ENCODE data around the gene CCDC107. TPM values are rescaled to one million over a fixed set of nuclear protein-coding genes. Genes with fewer than 3 reads are reported as not detected.
A peak's percentile ranks its signal among the peaks of the same experiment; 100 is the strongest.

CCDC107 gene
- total RNA-seq, 2 donors from 2014 or later: 10.6 to 15.3 TPM

- no peak for TF ChIP-seq CTCF (conservative IDR thresholded peaks at IDR 0.05)
- Histone ChIP-seq H3K4me1 (ENCODE audit: control insufficient read depth, insufficient read depth, low read length) (peaks cover 4% of the 10 kb centered on the region), H3K27me3 (ENCODE audit: control insufficient read depth, insufficient read depth, low read length, poor library complexity, severe bottlenecking) (no peaks in the 10 kb centered on the region), H3K36me3 (ENCODE audit: control insufficient read depth, insufficient read depth, low read length) (peaks cover 26% of the 10 kb centered on the region), H3K9ac (ENCODE audit: extremely low read depth, low read length, poor library complexity, severe bottlenecking) (peak overlapping the region; percentile 95), H3K4me3 (ENCODE audit: low read length) (peak overlapping the region; percentile 83), H3K27ac (ENCODE audit: low read depth, low read length) (no peak overlapping the region), H3K9me3 (ENCODE audit: control insufficient read depth, low read length) (no peaks in the 10 kb centered on the region)
- DNase-seq: no peak
- Mint-ChIP-seq H3K4me3 (peak overlapping the region; percentile 76), H3K9me3 (no peaks in the 10 kb centered on the region), H3K4me1 (peaks cover 17% of the 10 kb centered on the region), H3K27me3 (ENCODE audit: insufficient read depth) (peaks cover 12% of the 10 kb centered on the region), H3K27ac (peak overlapping the region; percentile 73), H3K36me3 (ENCODE audit: low read depth) (peaks cover 27% of the 10 kb centered on the region)
- WGBS, 2 experiments (ENCODE audit: insufficient coverage in 1 of 2, insufficient read length in 1 of 2): 93 to 96% methylated on average over 2 to 3 of the region's 3 CpGs
Measured at GRCh38 chr9:35659340-35659739, 1.2 kb downstream of the CCDC107 start.

DNA sequence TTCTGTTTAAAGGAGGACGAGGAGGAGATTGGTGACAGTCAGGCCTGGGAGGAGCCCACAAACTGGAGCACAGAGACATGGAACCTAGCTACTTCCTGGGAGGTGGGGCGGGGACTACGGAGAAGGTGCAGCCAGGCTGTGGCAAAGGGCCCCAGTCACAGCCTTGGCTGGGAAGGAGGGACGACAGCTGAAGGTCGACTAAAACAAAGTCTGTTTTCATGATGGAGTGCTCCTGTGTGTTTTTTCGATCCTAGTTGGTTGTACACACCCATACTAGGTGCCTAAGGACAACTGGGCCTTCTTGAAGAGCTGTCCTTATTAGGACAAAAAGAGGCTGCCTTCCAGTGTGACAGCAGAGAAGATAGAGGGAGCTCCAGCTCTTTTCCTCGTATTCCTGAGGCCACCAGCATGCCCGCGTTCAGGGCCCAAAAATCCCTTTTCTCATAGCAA, 2.9 kb downstream of the CCDC107 start:
- Mint-ChIP-seq H3K27me3 (ENCODE audit: insufficient read depth) (peaks cover 9% of the 10 kb centered on the region), H3K27ac (peak overlapping the region; percentile 75), H3K4me3 (no peak overlapping the region), H3K4me1 (peaks cover 18% of the 10 kb centered on the region), H3K9me3 (no peaks in the 10 kb centered on the region), H3K36me3 (ENCODE audit: low read depth) (peaks cover 27% of the 10 kb centered on the region)
- Histone ChIP-seq H3K4me1 (ENCODE audit: control insufficient read depth, insufficient read depth, low read length) (peaks cover 5% of the 10 kb centered on the region), H3K27ac (ENCODE audit: low read depth, low read length) (no peak overlapping the region), H3K27me3 (ENCODE audit: control insufficient read depth, insufficient read depth, low read length, poor library complexity, severe bottlenecking) (no peaks in the 10 kb centered on the region), H3K9ac (ENCODE audit: extremely low read depth, low read length, poor library complexity, severe bottlenecking) (no peak overlapping the region), H3K9me3 (ENCODE audit: control insufficient read depth, low read length) (no peaks in the 10 kb centered on the region), H3K36me3 (ENCODE audit: control insufficient read depth, insufficient read depth, low read length) (peaks cover 26% of the 10 kb centered on the region), H3K4me3 (ENCODE audit: low read length) (no peak overlapping the region)
- WGBS, 2 experiments (ENCODE audit: insufficient coverage in 1 of 2, insufficient read length in 1 of 2): 72 to 74% methylated on average over 8 to 9 of the region's 9 CpGs
- peak; percentile 68 for TF ChIP-seq CTCF (conservative IDR thresholded peaks at IDR 0.05)
- DNase-seq: no peak

GRCh38 chr9:35661756-35662350, 3.8 kb downstream of the CCDC107 start:
- Histone ChIP-seq H3K4me3 (ENCODE audit: low read length) (no peak overlapping the region), H3K27ac (ENCODE audit: low read depth, low read length) (no peak overlapping the region), H3K9ac (ENCODE audit: extremely low read depth, low read length, poor library complexity, severe bottlenecking) (no peak overlapping the region), H3K9me3 (ENCODE audit: control insufficient read depth, low read length) (no peaks in the 10 kb centered on the region), H3K36me3 (ENCODE audit: control insufficient read depth, insufficient read depth, low read length) (peaks cover 26% of the 10 kb centered on the region), H3K4me1 (ENCODE audit: control insufficient read depth, insufficient read depth, low read length) (peaks cover 5% of the 10 kb centered on the region), H3K27me3 (ENCODE audit: control insufficient read depth, insufficient read depth, low read length, poor library complexity, severe bottlenecking) (no peaks in the 10 kb centered on the region)
- peak overlapping the region; percentile 58 for H3K27ac Mint-ChIP-seq
- H3K4me3 Mint-ChIP-seq: no peak overlapping the region
- peaks cover 18% of the 10 kb centered on the region for H3K4me1 Mint-ChIP-seq
- H3K9me3 Mint-ChIP-seq: no peaks in the 10 kb centered on the region
- DNase-seq: no peak
- 89 to 93% methylated on average over 3 of the region's 3 CpGs for WGBS, 2 experiments (ENCODE audit: insufficient coverage in 1 of 2, insufficient read length in 1 of 2)
- H3K36me3 Mint-ChIP-seq (ENCODE audit: low read depth): peaks cover 27% of the 10 kb centered on the region
- H3K27me3 Mint-ChIP-seq (ENCODE audit: insufficient read depth): peaks cover 6% of the 10 kb centered on the region
- TF ChIP-seq CTCF (conservative IDR thresholded peaks at IDR 0.05): no peak
